Mucosa of descending colon (tissue), 3 donors: ENCODE results near the gene LLGL2. TPM values are rescaled to one million over a fixed set of nuclear protein-coding genes. Genes with fewer than 3 reads are reported as not detected.

Source experiments
- ATAC-seq: fragments of 200-7000 bp; cut with Tn5 transposase; one replicate; pipeline ENCODE4 v1.9.1; 2020; ENCODE audit warnings: mild to moderate bottlenecking, moderate library complexity
- DNase-seq, 3 donors: peaks; one replicate each; pipeline ENCODE4 v3.0.0-alpha.2; 2020
- H3K36me3 ChIP-seq: fragments of 200-600 bp; one replicate; pipeline ENCODE4 v1.8.0; 2021; ENCODE audit warnings: low read depth, mild to moderate bottlenecking
- H3K4me1 ChIP-seq: fragments of 200-600 bp; one replicate; pipeline ENCODE4 v1.8.0; 2021; ENCODE audit warnings: low read depth, mild to moderate bottlenecking
- H3K4me3 ChIP-seq: fragments of 200-600 bp; one replicate; pipeline ENCODE4 v1.8.0; 2021; ENCODE audit warnings: mild to moderate bottlenecking
- H3K9me3 ChIP-seq: fragments of 200-600 bp; one replicate; pipeline ENCODE4 v1.8.0; 2021; ENCODE audit warnings: mild to moderate bottlenecking
- CTCF ChIP-seq: fragments of 200-600 bp; IDR thresholded peaks from one replicate; pipeline ENCODE4 v1.8.0; 2022; ENCODE audit warnings: antibody characterized with exemption, mild to moderate bottlenecking
- intact Hi-C, 2 donors: fragments of 100-400 bp; cut with DNase I in 1 of 2; cut with micrococcal nuclease in 1 of 2; formaldehyde crosslinking; loops; one replicate each; pipeline versions ENCODE4 v1.11.0 to v1.11.1; 2022; cut with DNase I, micrococcal nuclease
- total RNA-seq, 3 donors: library from RNA; stranded (reverse); fragmentation: NEBNext Ultra II Directional in 2 of 3; extraction: Animal tissue kit (Norgen Biotek cat#: 25700) in 2 of 3; gene quantifications; one replicate each; pipeline versions ENCODE4 v1.2.1 to v1.2.4, GENCODE V29; 2021 to 2023
- donor health status: DM: no; HTN: no; CAD: no; lungs with moderate emphysema.
- donor health status: DM: no; HTN: no; CAD: no.
- donor health status: DM: no; HTN: yes; CAD: no.

Gene LLGL2
- total RNA-seq, 3 donors from 2014 or later = 269 to 590 (median 405) TPM

GRCh38 chr17:75521290-75521689 lies 4.2 kb upstream of the LLGL2 start:
- DNase-seq (no peak), ATAC-seq (no peak)
- TF ChIP-seq CTCF = no peak
- H3K9me3 ChIP-seq = no peaks in the 10 kb centered on the region
- peaks cover 7% of the 10 kb centered on the region for H3K36me3 ChIP-seq
- peaks cover 14% of the 10 kb centered on the region for H3K4me1 ChIP-seq
- intact Hi-C loops = no loop called here
- H3K4me3 ChIP-seq = no peak overlapping the region

GRCh38 chr17:75521951-75522727 lies 3.4 kb upstream of the LLGL2 start:
- ATAC-seq = no peak
- H3K4me3 ChIP-seq = no peak overlapping the region
- H3K9me3 ChIP-seq = no peaks in the 10 kb centered on the region
- intact Hi-C loops = no loop called here
- peaks cover 7% of the 10 kb centered on the region for H3K36me3 ChIP-seq
- TF ChIP-seq CTCF = no peak
- peak in 1 of 3 donors; percentile 51 for DNase-seq
- peaks cover 14% of the 10 kb centered on the region for H3K4me1 ChIP-seq

GRCh38 chr17:75523647-75524046 lies 1.9 kb upstream of the LLGL2 start:
- intact Hi-C loops = no loop called here
- Histone ChIP-seq H3K36me3 (peaks cover 7% of the 10 kb centered on the region), H3K4me1 (peaks cover 13% of the 10 kb centered on the region), H3K4me3 (no peak overlapping the region), H3K9me3 (no peaks in the 10 kb centered on the region)
- ATAC-seq = no peak
- DNase-seq = peak in 1 of 3 donors; percentile 54
- TF ChIP-seq CTCF = no peak

GRCh38 chr17:75524269-75524969 lies 1.1 kb upstream of the LLGL2 start:
- Histone ChIP-seq H3K36me3 (peaks cover 7% of the 10 kb centered on the region), H3K4me1 (peaks cover 13% of the 10 kb centered on the region), H3K9me3 (no peaks in the 10 kb centered on the region), H3K4me3 (peak overlapping the region; percentile 80)
- intact Hi-C loops = no loop called here
- DNase-seq (peak in 1 of 3 donors; percentile 54), ATAC-seq (no peak)
- TF ChIP-seq CTCF = no peak

- Histone ChIP-seq H3K9me3 (no peaks in the 10 kb centered on the region), H3K4me1 (peaks cover 25% of the 10 kb centered on the region), H3K4me3 (peak overlapping the region; percentile 80), H3K36me3 (peaks cover 7% of the 10 kb centered on the region)
- intact Hi-C loops = no loop called here
- no peak for TF ChIP-seq CTCF
- DNase-seq (peak; percentile 46 to 71 (median 71)), ATAC-seq (peak; percentile 24)
These were observed 483 bp downstream of the LLGL2 start for GRCh38 chr17:75525806-75526554.
